H9 (cell line): ENCODE data around the gene LILRB5. TPM values are rescaled to one million over a fixed set of nuclear protein-coding genes. Genes with fewer than 3 reads are reported as not detected.
A peak's percentile ranks its signal among the peaks of the same experiment; 100 is the strongest.

Source experiments
- DNase-seq: peaks from one replicate; pipeline ENCODE4 v3.0.0-alpha.2; 2017
- H2AFZ ChIP-seq: one replicate; pipeline ENCODE4 v1.6.1; 2013; ENCODE audit warnings: mild to moderate bottlenecking, low read length, control low read depth, moderate library complexity
- H2AK5ac ChIP-seq: 2 replicates; pipeline ENCODE4 v1.6.1; 2013; ENCODE audit warnings: low read length, control low read depth, mixed read lengths; ENCODE audit not compliant: insufficient read length
- H2BK120ac ChIP-seq: one replicate; pipeline ENCODE4 v1.6.1; 2013; ENCODE audit warnings: low read depth, mild to moderate bottlenecking, low read length, control low read depth, inconsistent platforms; ENCODE audit not compliant: poor library complexity, severe bottlenecking
- H2BK12ac ChIP-seq: 2 replicates; pipeline ENCODE4 v1.6.1; 2013; ENCODE audit warnings: low read length, control low read depth, mixed read lengths, low read depth; ENCODE audit not compliant: insufficient read length
- H2BK15ac ChIP-seq: 2 replicates; pipeline ENCODE4 v1.6.1; 2013; ENCODE audit warnings: low read depth, low read length, control low read depth
- H2BK20ac ChIP-seq: one replicate; pipeline ENCODE4 v1.6.1; 2013; ENCODE audit warnings: low read depth, mild to moderate bottlenecking, low read length, control low read depth, inconsistent platforms; ENCODE audit not compliant: poor library complexity, severe bottlenecking
- H2BK5ac ChIP-seq: 2 replicates; pipeline ENCODE4 v1.6.1; 2013; ENCODE audit warnings: low read length, control low read depth, mixed read lengths; ENCODE audit not compliant: insufficient read length
- H3K14ac ChIP-seq: 2 replicates; pipeline ENCODE4 v1.6.1; 2013; ENCODE audit warnings: low read length, control low read depth; ENCODE audit not compliant: insufficient read depth
- H3K18ac ChIP-seq: 2 replicates; pipeline ENCODE4 v1.6.1; 2013; ENCODE audit warnings: low read depth, mild to moderate bottlenecking, mixed read lengths, low read length, control low read depth; ENCODE audit not compliant: insufficient read length
- H3K23ac ChIP-seq: 2 replicates; pipeline ENCODE4 v1.6.1; 2013; ENCODE audit warnings: low read length, control low read depth, mixed read lengths, low read depth; ENCODE audit not compliant: insufficient read length
- H3K23me2 ChIP-seq: 2 replicates; pipeline ENCODE4 v1.6.1; 2013; ENCODE audit warnings: low read depth, mild to moderate bottlenecking, mixed read lengths, low read length, control low read depth; ENCODE audit not compliant: insufficient read length, poor library complexity, severe bottlenecking
- H3K27ac ChIP-seq: 2 replicates; pipeline ENCODE4 v1.5.1; 2013; ENCODE audit warnings: low read length, control low read depth, mixed read lengths, low read depth; ENCODE audit not compliant: insufficient read length
- H3K27me3 ChIP-seq: 2 replicates; pipeline ENCODE4 v1.6.1; 2013; ENCODE audit warnings: low read length, control low read depth, inconsistent platforms; ENCODE audit not compliant: insufficient read depth
- H3K4ac ChIP-seq: 2 replicates; pipeline ENCODE4 v1.6.1; 2013; ENCODE audit warnings: low read depth, mild to moderate bottlenecking, control low read depth, inconsistent platforms, low read length, moderate library complexity
- H3K4me1 ChIP-seq: 2 replicates; pipeline ENCODE4 v1.6.1; 2013; ENCODE audit warnings: low read length, control low read depth, inconsistent platforms; ENCODE audit not compliant: insufficient read depth
- H3K4me2 ChIP-seq: 2 replicates; pipeline ENCODE4 v1.6.1; 2013; ENCODE audit warnings: low read length, control low read depth, mixed read lengths; ENCODE audit not compliant: insufficient read length, insufficient read depth
- H3K56ac ChIP-seq: 2 replicates; pipeline ENCODE4 v1.6.1; 2013; ENCODE audit warnings: low read depth, mild to moderate bottlenecking, mixed read lengths, low read length, control low read depth; ENCODE audit not compliant: insufficient read length
- H3K79me1 ChIP-seq: 2 replicates; pipeline ENCODE4 v1.6.1; 2013; ENCODE audit warnings: low read depth, mild to moderate bottlenecking, moderate library complexity, low read length, control low read depth, inconsistent platforms; ENCODE audit not compliant: insufficient read depth, poor library complexity, severe bottlenecking
- H3K79me2 ChIP-seq: 2 replicates; pipeline ENCODE4 v1.6.1; 2013; ENCODE audit warnings: low read length, control low read depth, inconsistent platforms; ENCODE audit not compliant: insufficient read depth
- H3K9ac ChIP-seq: 2 replicates; pipeline ENCODE4 v1.6.1; 2013; ENCODE audit warnings: low read length, control low read depth, mixed read lengths; ENCODE audit not compliant: insufficient read length; ENCODE audit errors: extremely low read depth
- H3K9me3 ChIP-seq: one replicate; pipeline ENCODE4 v1.6.1; 2013; ENCODE audit warnings: low read depth, low read length, inconsistent platforms; ENCODE audit not compliant: control insufficient read depth
- H3T11ph ChIP-seq: one replicate; pipeline ENCODE4 v1.6.1; 2013; ENCODE audit warnings: mild to moderate bottlenecking, low read length, control low read depth, inconsistent platforms
- H4K20me1 ChIP-seq: one replicate; pipeline ENCODE4 v1.6.1; 2013; ENCODE audit not compliant: control insufficient read depth, insufficient read length, insufficient read depth
- H4K5ac ChIP-seq: 2 replicates; pipeline ENCODE4 v1.6.1; 2013; ENCODE audit warnings: low read depth, mild to moderate bottlenecking, mixed read lengths, low read length, control low read depth; ENCODE audit not compliant: insufficient read length
- H4K8ac ChIP-seq: replicated peaks from 2 replicates; pipeline ENCODE4 v1.6.1; 2013; ENCODE audit warnings: low read length, control low read depth, mixed read lengths, low read depth; ENCODE audit not compliant: insufficient read length
- H4K91ac ChIP-seq: 2 replicates; pipeline ENCODE4 v1.6.1; 2013; ENCODE audit warnings: low read depth, mild to moderate bottlenecking, moderate library complexity, mixed read lengths, low read length, control low read depth; ENCODE audit not compliant: insufficient read length
- H3K27ac Mint-ChIP-seq, 3 experiments: 2 replicates in 2 of 3; 3 replicates in 1 of 3; pipeline ENCODE4 v1.8.0; 2020 to 2021; ENCODE audit warnings: mixed read lengths in 3 of 3, mild to moderate bottlenecking in 1 of 3, moderate library complexity in 1 of 3
- H3K27me3 Mint-ChIP-seq: 2 replicates; pipeline ENCODE4 v1.8.0; 2021; ENCODE audit warnings: low read depth, mild to moderate bottlenecking, moderate library complexity, mixed read lengths
- H3K36me3 Mint-ChIP-seq, 3 experiments: 2 replicates in 2 of 3; 3 replicates in 1 of 3; pipeline ENCODE4 v1.8.0; 2020 to 2021; ENCODE audit warnings: low read depth in 3 of 3, mixed read lengths in 3 of 3; ENCODE audit not compliant: insufficient read depth in 1 of 3
- H3K4me1 Mint-ChIP-seq, 2 experiments: 2 replicates each; pipeline ENCODE4 v1.8.0; 2020; ENCODE audit warnings: mixed read lengths in 2 of 2
- H3K4me3 Mint-ChIP-seq, 2 experiments: 2 replicates in 1 of 2; 3 replicates in 1 of 2; pipeline ENCODE4 v1.8.0; 2020 to 2021; ENCODE audit warnings: mild to moderate bottlenecking in 2 of 2, mixed read lengths in 2 of 2, moderate library complexity in 1 of 2
- H3K9me3 Mint-ChIP-seq, 2 experiments: 2 replicates in 1 of 2; 3 replicates in 1 of 2; pipeline ENCODE4 v1.8.0; 2020; ENCODE audit warnings: mild to moderate bottlenecking in 2 of 2, mixed read lengths in 2 of 2, moderate library complexity in 1 of 2
- WGBS: extraction: QIAGEN DNeasy Blood & Tissue Kit; methylation state at CpG from one replicate; pipeline ENCODE4 v1.1.7; 2013; ENCODE audit warnings: missing lambda C conversion rate, low lambda C conversion rate, mixed read lengths; ENCODE audit not compliant: insufficient read length; ENCODE audit errors: extremely low coverage; 5-methylcytosine and 5-hydroxymethylcytosine counted together
- total RNA-seq: library from RNA; stranded (reverse); gene quantifications from 2 replicates; pipeline ENCODE4 v1.2.1, GENCODE V29; 2021
- TF ChIP-seq, protein P1 (sequence below): fragments of 200-600 bp; sonication (generic); conservative IDR thresholded peaks from 3 replicates; pipeline ENCODE4 v1.8.0; 2021; ENCODE audit warnings: antibody characterized with exemption, mild to moderate bottlenecking

LILRB5 gene
- total RNA-seq, 1 experiment from 2014 or later: 0.09 TPM

DNA sequence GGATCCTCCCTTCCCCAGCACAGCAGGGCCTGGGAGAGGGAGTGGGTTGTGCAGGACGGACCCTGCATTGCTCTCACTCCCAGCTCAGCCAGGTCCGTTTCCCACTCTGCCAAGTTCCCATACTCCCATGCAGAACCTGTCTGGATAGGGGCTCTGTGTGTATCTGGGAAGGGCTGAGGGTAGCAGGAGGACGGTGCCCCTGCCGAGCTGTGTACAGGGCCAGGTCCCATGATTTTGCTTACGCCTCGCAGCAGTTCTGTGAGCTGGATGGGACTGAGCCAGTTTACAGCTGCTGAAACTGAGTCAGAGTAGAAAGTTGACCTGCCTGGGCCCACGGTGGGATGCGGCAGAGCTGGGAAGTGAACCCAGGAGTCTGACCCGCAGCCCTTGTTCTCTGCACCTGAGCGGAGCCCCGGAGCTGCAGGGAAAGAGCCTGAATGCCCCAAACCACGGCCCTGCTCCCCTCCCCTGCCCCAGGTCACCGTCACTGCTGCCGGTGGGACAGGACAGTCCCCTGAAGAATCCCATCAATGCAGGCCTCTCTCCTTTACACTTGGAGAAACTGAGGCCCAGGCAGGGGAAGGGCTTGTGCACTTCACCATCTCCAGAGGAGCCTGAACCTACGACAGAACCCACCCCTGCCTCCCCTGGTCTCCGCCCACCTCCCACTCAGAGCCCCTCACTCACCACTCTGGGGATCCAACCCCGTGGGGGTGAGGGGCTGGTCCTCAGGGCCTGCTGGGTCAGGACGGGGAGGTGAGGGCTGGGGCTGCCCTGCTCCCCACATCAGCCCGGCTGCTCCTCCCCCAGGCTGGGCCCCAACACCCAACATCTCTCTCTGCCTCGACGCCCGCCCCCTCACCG is 3.5 kb downstream of the LILRB5 start:
- Histone ChIP-seq H4K8ac (no peak overlapping the region), H4K20me1 (no peaks in the 10 kb centered on the region), H3K27me3 (no peaks in the 10 kb centered on the region), H2BK120ac (no peak overlapping the region), H3K4me1 (no peaks in the 10 kb centered on the region), H3K14ac (no peak overlapping the region), H3K56ac (no peak overlapping the region), H2BK15ac (no peak overlapping the region), H3K27ac (no peak overlapping the region), H3K4me2 (no peak overlapping the region), H4K5ac (no peak overlapping the region), H2BK12ac (no peak overlapping the region), H3K9ac (no peak overlapping the region), H2BK20ac (no peak overlapping the region), H3T11ph (no peak overlapping the region), H2BK5ac (no peak overlapping the region), H3K23me2 (no peaks in the 10 kb centered on the region), H3K79me2 (no peaks in the 10 kb centered on the region), H4K91ac (no peak overlapping the region), H3K9me3 (no peaks in the 10 kb centered on the region), H2AFZ (no peak overlapping the region), H3K23ac (no peak overlapping the region), H3K18ac (no peak overlapping the region), H3K4ac (no peak overlapping the region), H3K79me1 (no peaks in the 10 kb centered on the region), H2AK5ac (no peak overlapping the region)
- Mint-ChIP-seq H3K36me3 (no peaks in the 10 kb centered on the region), H3K27ac (no peak overlapping the region), H3K27me3 (peaks cover 39% of the 10 kb centered on the region), H3K4me3 (no peak overlapping the region), H3K9me3 (peaks cover 0 to 27% of the 10 kb centered on the region in 2 experiments; a peak in 2 of 5 replicates), H3K4me1 (peaks cover 3 to 6% of the 10 kb centered on the region in 2 experiments; a peak in 3 of 4 replicates)
- DNase-seq: peak; percentile 19
- TF ChIP-seq, protein P1, sequence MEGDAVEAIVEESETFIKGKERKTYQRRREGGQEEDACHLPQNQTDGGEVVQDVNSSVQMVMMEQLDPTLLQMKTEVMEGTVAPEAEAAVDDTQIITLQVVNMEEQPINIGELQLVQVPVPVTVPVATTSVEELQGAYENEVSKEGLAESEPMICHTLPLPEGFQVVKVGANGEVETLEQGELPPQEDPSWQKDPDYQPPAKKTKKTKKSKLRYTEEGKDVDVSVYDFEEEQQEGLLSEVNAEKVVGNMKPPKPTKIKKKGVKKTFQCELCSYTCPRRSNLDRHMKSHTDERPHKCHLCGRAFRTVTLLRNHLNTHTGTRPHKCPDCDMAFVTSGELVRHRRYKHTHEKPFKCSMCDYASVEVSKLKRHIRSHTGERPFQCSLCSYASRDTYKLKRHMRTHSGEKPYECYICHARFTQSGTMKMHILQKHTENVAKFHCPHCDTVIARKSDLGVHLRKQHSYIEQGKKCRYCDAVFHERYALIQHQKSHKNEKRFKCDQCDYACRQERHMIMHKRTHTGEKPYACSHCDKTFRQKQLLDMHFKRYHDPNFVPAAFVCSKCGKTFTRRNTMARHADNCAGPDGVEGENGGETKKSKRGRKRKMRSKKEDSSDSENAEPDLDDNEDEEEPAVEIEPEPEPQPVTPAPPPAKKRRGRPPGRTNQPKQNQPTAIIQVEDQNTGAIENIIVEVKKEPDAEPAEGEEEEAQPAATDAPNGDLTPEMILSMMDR: no peak
- WGBS: no CpG with 5 or more reads among the region's 23 CpGs
